ENCODE results near the gene HIP1. TPM values are rescaled to one million over a fixed set of nuclear protein-coding genes. Genes with fewer than 3 reads are reported as not detected.

The HIP1 gene
- total RNA-seq, 1 donor from 2014 or later: 7.9 TPM

GRCh38 chr7:75740846-75741497, 2.2 kb upstream of the HIP1 start:
- ATAC-seq (ENCODE audit: low read depth) (no peak), DNase-seq (peak; percentile 35)
- intact Hi-C loops (cut with micrococcal nuclease): loop anchor here (2.0 kb wide), 1 partner anchor 122 kb away; no protein-coding TSS in a partner anchor
- peak overlapping the region; percentile 64 for H3K4me3 Mint-ChIP-seq
- H3K27me3 Mint-ChIP-seq: no peaks in the 10 kb centered on the region
- no peaks in the 10 kb centered on the region for H3K9me3 Mint-ChIP-seq
- ChIA-PET CTCF (interaction anchor here (0.6 kb wide), 1 partner anchor 78 kb away, joined by 6 read pairs; no protein-coding TSS in a partner anchor), POLR2A (interaction anchor here (0.6 to 4.1 kb wide), 6 partner anchors 21 to 250 kb away, joined by 3 to 49 read pairs (median 4); no protein-coding TSS in a partner anchor)
- peaks cover 44% of the 10 kb centered on the region for H3K4me1 Mint-ChIP-seq
- H3K36me3 Mint-ChIP-seq (ENCODE audit: low read depth): peaks cover 2% of the 10 kb centered on the region
- TF ChIP-seq, protein P1, sequence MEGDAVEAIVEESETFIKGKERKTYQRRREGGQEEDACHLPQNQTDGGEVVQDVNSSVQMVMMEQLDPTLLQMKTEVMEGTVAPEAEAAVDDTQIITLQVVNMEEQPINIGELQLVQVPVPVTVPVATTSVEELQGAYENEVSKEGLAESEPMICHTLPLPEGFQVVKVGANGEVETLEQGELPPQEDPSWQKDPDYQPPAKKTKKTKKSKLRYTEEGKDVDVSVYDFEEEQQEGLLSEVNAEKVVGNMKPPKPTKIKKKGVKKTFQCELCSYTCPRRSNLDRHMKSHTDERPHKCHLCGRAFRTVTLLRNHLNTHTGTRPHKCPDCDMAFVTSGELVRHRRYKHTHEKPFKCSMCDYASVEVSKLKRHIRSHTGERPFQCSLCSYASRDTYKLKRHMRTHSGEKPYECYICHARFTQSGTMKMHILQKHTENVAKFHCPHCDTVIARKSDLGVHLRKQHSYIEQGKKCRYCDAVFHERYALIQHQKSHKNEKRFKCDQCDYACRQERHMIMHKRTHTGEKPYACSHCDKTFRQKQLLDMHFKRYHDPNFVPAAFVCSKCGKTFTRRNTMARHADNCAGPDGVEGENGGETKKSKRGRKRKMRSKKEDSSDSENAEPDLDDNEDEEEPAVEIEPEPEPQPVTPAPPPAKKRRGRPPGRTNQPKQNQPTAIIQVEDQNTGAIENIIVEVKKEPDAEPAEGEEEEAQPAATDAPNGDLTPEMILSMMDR (IDR thresholded peaks at IDR 0.05): no peak
- H3K27ac Mint-ChIP-seq: peak overlapping the region; percentile 79

DNA sequence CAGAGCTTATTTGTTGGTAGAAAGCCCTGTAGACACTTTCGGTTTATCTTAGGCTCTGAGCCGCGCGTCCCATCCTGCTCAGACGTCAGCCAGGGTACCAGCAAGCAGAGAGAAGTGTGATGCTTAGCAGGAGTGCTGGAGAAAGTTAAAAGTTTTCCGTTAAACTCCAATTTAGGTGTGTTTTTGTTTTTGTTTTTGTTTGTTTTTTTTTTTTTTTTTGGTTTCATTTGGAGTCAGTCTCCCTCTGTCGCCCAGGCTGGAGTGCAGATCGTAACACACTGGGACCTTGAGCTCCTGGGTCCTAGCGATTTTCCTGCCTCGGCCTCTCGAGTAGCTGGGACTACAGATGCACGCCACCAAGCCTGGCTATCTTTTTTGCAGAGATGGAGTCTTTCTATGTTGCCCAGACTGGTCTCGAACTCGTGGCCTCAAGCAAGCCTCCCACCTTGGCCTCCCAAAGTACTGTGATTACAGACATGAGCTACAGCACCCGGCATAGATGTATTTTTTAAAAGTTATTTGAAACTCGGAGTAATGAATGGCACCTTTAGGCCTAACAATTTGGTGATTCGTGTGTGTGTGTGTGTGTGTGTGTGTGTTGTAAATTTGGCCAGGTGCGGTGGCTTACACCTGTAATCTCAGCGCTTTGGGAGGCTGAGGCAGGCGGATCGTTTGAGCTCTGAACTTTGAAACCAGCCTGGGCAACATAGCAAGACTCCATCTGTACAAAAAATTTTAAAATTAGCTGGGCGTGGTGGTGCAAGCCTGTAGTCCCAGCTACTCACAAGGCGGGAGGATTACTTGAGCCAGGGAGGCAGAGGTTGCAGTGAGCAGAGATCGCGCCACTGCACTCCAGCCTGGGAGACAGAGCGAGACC, 1.3 kb upstream of the HIP1 start:
- H3K9me3 Mint-ChIP-seq: no peaks in the 10 kb centered on the region
- ChIA-PET CTCF (interaction anchor here (0.6 to 0.8 kb wide), 2 partner anchors 77 kb away, joined by 3 to 6 read pairs; no protein-coding TSS in a partner anchor), POLR2A (interaction anchor here (0.5 to 4.1 kb wide), 15 partner anchors 11 to 667 kb away, joined by 3 to 49 read pairs (median 3); no protein-coding TSS in a partner anchor)
- DNase-seq: no peak
- peaks cover 39% of the 10 kb centered on the region for H3K4me1 Mint-ChIP-seq
- intact Hi-C loops (cut with micrococcal nuclease): loop anchor here (1.0 to 10.0 kb wide), 8 partner anchors 11 to 665 kb away; partner anchors contain the start of genes POR and RCC1L
- H3K36me3 Mint-ChIP-seq (ENCODE audit: low read depth): peaks cover 2% of the 10 kb centered on the region
- H3K27ac Mint-ChIP-seq: peak overlapping the region; percentile 97
- H3K4me3 Mint-ChIP-seq: peak overlapping the region; percentile 96
- ATAC-seq (ENCODE audit: low read depth): no peak
- TF ChIP-seq, protein P1 (IDR thresholded peaks at IDR 0.05): no peak
- no peaks in the 10 kb centered on the region for H3K27me3 Mint-ChIP-seq

GRCh38 chr7:75738975-75739795, 444 bp upstream of the HIP1 start:
- Mint-ChIP-seq H3K27ac (peak overlapping the region; percentile 97), H3K9me3 (no peaks in the 10 kb centered on the region), H3K36me3 (ENCODE audit: low read depth) (peaks cover 2% of the 10 kb centered on the region), H3K27me3 (no peaks in the 10 kb centered on the region), H3K4me1 (peaks cover 38% of the 10 kb centered on the region), H3K4me3 (peak overlapping the region; percentile 96)
- CTCF ChIA-PET: interaction anchor here (0.8 kb wide), 1 partner anchor 77 kb away, joined by 3 read pairs; no protein-coding TSS in a partner anchor
- TF ChIP-seq, protein P1 (IDR thresholded peaks at IDR 0.05): no peak
- ATAC-seq (ENCODE audit: low read depth): peak; percentile 91
- intact Hi-C loops (cut with micrococcal nuclease): loop anchor here (1.0 to 10.0 kb wide), 7 partner anchors 10 to 664 kb away; partner anchors contain the start of genes POR and RCC1L
- DNase-seq: peak; percentile 97
- POLR2A ChIA-PET: interaction anchor here (0.5 to 4.1 kb wide), 13 partner anchors 10 to 666 kb away, joined by 3 to 49 read pairs (median 3); no protein-coding TSS in a partner anchor

- intact Hi-C loops (cut with micrococcal nuclease): loop anchor here (2.0 to 10.0 kb wide), 2 partner anchors 49 to 663 kb away; partner anchors contain the start of gene RCC1L
- peaks cover 39% of the 10 kb centered on the region for H3K4me1 Mint-ChIP-seq
- peak overlapping the region; percentile 90 for H3K4me3 Mint-ChIP-seq
- peaks cover 4% of the 10 kb centered on the region for H3K36me3 Mint-ChIP-seq (ENCODE audit: low read depth)
- ATAC-seq (ENCODE audit: low read depth): no peak
- peak overlapping the region; percentile 77 for H3K27ac Mint-ChIP-seq
- TF ChIP-seq, protein P1 (IDR thresholded peaks at IDR 0.05): no peak
- ChIA-PET CTCF (no interaction called here), POLR2A (interaction anchor here (1.1 to 4.1 kb wide), 6 partner anchors 14 to 120 kb away, joined by 4 to 49 read pairs (median 9); no protein-coding TSS in a partner anchor)
- DNase-seq: no peak
- no peaks in the 10 kb centered on the region for H3K9me3 Mint-ChIP-seq
- no peaks in the 10 kb centered on the region for H3K27me3 Mint-ChIP-seq
Measured at GRCh38 chr7:75737856-75738603, 711 bp downstream of the HIP1 start.
